Measurements from ENCODE around the gene TCEAL3.

DNA sequence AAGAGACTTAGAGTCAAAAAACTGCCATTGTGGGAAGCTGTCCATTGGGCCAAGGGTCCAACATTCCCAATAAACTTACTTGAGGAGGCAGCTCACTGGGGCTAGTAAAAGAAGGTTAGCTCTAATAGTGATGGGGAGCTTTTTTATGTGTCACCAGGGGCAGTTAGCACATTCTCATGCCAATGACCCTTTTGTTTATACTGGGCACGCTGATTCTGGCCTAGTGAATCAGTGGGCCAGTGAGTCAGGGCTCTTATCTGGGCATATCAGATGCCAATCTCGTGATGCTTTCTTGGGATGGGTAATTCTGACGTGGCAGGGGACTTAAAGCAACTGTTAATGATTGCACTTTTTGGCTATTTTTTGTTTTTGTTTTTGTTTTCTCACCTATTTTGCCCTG, 48.9 kb downstream of the TCEAL3 start:
- TF ChIP-seq, protein P1, sequence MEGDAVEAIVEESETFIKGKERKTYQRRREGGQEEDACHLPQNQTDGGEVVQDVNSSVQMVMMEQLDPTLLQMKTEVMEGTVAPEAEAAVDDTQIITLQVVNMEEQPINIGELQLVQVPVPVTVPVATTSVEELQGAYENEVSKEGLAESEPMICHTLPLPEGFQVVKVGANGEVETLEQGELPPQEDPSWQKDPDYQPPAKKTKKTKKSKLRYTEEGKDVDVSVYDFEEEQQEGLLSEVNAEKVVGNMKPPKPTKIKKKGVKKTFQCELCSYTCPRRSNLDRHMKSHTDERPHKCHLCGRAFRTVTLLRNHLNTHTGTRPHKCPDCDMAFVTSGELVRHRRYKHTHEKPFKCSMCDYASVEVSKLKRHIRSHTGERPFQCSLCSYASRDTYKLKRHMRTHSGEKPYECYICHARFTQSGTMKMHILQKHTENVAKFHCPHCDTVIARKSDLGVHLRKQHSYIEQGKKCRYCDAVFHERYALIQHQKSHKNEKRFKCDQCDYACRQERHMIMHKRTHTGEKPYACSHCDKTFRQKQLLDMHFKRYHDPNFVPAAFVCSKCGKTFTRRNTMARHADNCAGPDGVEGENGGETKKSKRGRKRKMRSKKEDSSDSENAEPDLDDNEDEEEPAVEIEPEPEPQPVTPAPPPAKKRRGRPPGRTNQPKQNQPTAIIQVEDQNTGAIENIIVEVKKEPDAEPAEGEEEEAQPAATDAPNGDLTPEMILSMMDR (IDR thresholded peaks at IDR 0.05; ENCODE audit: poor library complexity, severe bottlenecking) = no peak
- TF ChIP-seq EZH2 (IDR thresholded peaks at IDR 0.05; ENCODE audit: borderline replicate concordance, insufficient read depth, low read length, poor library complexity, severe bottlenecking) (no peak), POLR2AphosphoS5 (IDR thresholded peaks at IDR 0.05) (no peak), EP300 (conservative IDR thresholded peaks at IDR 0.05; ENCODE audit: poor library complexity, severe bottlenecking) (no peak)
- TF ChIP-seq, protein P2, sequence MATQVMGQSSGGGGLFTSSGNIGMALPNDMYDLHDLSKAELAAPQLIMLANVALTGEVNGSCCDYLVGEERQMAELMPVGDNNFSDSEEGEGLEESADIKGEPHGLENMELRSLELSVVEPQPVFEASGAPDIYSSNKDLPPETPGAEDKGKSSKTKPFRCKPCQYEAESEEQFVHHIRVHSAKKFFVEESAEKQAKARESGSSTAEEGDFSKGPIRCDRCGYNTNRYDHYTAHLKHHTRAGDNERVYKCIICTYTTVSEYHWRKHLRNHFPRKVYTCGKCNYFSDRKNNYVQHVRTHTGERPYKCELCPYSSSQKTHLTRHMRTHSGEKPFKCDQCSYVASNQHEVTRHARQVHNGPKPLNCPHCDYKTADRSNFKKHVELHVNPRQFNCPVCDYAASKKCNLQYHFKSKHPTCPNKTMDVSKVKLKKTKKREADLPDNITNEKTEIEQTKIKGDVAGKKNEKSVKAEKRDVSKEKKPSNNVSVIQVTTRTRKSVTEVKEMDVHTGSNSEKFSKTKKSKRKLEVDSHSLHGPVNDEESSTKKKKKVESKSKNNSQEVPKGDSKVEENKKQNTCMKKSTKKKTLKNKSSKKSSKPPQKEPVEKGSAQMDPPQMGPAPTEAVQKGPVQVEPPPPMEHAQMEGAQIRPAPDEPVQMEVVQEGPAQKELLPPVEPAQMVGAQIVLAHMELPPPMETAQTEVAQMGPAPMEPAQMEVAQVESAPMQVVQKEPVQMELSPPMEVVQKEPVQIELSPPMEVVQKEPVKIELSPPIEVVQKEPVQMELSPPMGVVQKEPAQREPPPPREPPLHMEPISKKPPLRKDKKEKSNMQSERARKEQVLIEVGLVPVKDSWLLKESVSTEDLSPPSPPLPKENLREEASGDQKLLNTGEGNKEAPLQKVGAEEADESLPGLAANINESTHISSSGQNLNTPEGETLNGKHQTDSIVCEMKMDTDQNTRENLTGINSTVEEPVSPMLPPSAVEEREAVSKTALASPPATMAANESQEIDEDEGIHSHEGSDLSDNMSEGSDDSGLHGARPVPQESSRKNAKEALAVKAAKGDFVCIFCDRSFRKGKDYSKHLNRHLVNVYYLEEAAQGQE (IDR thresholded peaks at IDR 0.05; ENCODE audit: borderline replicate concordance) = no peak
